Measurements from ENCODE around the gene TK2.

DNA sequence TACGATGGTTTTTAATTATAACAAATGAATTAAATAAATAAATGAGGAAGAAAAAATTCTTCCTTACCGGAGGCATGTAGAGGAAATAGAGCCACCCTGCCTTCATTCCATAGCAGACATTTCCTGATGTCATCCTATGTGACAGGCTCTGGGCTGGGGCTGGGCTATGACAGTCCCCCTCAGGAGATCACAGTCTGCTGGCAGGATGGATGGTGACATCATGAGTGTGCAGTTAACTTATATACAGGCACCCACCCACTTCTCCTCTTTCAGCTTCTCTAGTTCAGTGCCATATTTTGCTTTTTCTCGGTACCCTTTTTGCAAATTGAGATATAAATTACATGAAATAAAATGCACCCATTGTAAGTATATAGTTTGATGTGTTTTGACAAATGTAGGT is 48.2 kb upstream of the TK2 start:
- TF ChIP-seq, protein P1, sequence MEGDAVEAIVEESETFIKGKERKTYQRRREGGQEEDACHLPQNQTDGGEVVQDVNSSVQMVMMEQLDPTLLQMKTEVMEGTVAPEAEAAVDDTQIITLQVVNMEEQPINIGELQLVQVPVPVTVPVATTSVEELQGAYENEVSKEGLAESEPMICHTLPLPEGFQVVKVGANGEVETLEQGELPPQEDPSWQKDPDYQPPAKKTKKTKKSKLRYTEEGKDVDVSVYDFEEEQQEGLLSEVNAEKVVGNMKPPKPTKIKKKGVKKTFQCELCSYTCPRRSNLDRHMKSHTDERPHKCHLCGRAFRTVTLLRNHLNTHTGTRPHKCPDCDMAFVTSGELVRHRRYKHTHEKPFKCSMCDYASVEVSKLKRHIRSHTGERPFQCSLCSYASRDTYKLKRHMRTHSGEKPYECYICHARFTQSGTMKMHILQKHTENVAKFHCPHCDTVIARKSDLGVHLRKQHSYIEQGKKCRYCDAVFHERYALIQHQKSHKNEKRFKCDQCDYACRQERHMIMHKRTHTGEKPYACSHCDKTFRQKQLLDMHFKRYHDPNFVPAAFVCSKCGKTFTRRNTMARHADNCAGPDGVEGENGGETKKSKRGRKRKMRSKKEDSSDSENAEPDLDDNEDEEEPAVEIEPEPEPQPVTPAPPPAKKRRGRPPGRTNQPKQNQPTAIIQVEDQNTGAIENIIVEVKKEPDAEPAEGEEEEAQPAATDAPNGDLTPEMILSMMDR (conservative IDR thresholded peaks at IDR 0.05; ENCODE audit: low read length), result no peak
- no peak for TF ChIP-seq EZH2phosphoT487 (IDR thresholded peaks at IDR 0.05; ENCODE audit: borderline replicate concordance)

Measured in Loucy (cell line).